Ovary (tissue), 9 donors: ENCODE data around the gene THAP8. TPM values are rescaled to one million over a fixed set of nuclear protein-coding genes. Genes with fewer than 3 reads are reported as not detected.

ENCODE experiments used
- DNase-seq, 5 donors: peaks; one replicate each; pipeline ENCODE4 v3.0.0-alpha.2; 2019 to 2020
- H3K27ac ChIP-seq, 2 donors: fragments of 200-600 bp; one replicate each; pipeline versions ENCODE4 v1.5.1 to v1.8.0; 2019 to 2022
- H3K27me3 ChIP-seq: fragments of 200-600 bp; one replicate; pipeline ENCODE4 v1.8.0; 2022
- H3K36me3 ChIP-seq: fragments of 200-600 bp; sonication (generic); one replicate; pipeline ENCODE4 v1.5.1; 2019
- H3K4me1 ChIP-seq: one replicate; pipeline ENCODE4 v1.8.1; 2013; ENCODE audit warnings: mild to moderate bottlenecking, moderate library complexity; ENCODE audit not compliant: insufficient read depth
- H3K4me3 ChIP-seq: fragments of 200-600 bp; sonication (generic); one replicate; pipeline ENCODE4 v1.5.1; 2017
- H3K9me3 ChIP-seq, 2 donors: fragments of 200-600 bp in 1 of 2; sonication (generic) in 1 of 2; one replicate each; pipeline versions ENCODE4 v1.5.1 to v1.8.1; 2013 to 2019; ENCODE audit warnings: mild to moderate bottlenecking in 1 of 2, moderate library complexity in 1 of 2
- EP300 ChIP-seq: sonication (generic); formaldehyde crosslinking; IDR thresholded peaks from one replicate; pipeline ENCODE4 v1.6.1; 2017; ENCODE audit warnings: antibody characterized with exemption
- POLR2A ChIP-seq: fragments of 450-650 bp; IDR thresholded peaks from one replicate; pipeline ENCODE4 v1.6.1; 2017; ENCODE audit warnings: antibody characterized with exemption, mild to moderate bottlenecking, moderate library complexity
- WGBS, 3 donors: extraction: QIAGEN DNeasy Blood & Tissue Kit in 1 of 3; methylation state at CpG; one replicate each; pipeline versions ENCODE4 v1.1.5 to v1.1.7; 2013 to 2017; 5-methylcytosine and 5-hydroxymethylcytosine counted together
- intact Hi-C, 4 donors: fragments of 100-400 bp; cut with DNase I; formaldehyde crosslinking; loops; one replicate each; pipeline versions ENCODE4 v1.11.0 to v1.15.1; 2022 to 2023
- polyA plus RNA-seq, 2 donors: library from polyadenylated mRNA; stranded (reverse); fragments of 200-250 nt in 1 of 2; fragments of 350-450 nt in 1 of 2; fragmentation: Illumina TruSeq in 1 of 2; extraction: RNeasy Lipid Tissue Mini Kit (QIAGEN cat#74804) in 1 of 2; gene quantifications; one replicate each; pipeline ENCODE4 v1.2.3, GENCODE V29; 2013 to 2014
- total RNA-seq, 7 donors: library from RNA; depleted of rRNA in 2 of 7; stranded (reverse); fragments of >200 nt in 2 of 7; fragmentation: NEBNext Ultra II Directional in 3 of 7; extraction: Animal tissue kit (Norgen Biotek cat#: 25700) in 3 of 7; gene quantifications; one replicate each; pipeline versions ENCODE4 v1.1.0 to v1.2.4, GENCODE V29; 2016 to 2023
- TF ChIP-seq, protein P1 (sequence below), 3 donors: fragments of 450-650 bp in 2 of 3; fragments of 200-600 bp in 1 of 3; IDR thresholded peaks; one replicate each; pipeline versions ENCODE4 v1.5.1 to v1.8.0; 2016 to 2022; ENCODE audit warnings: antibody characterized with exemption in 3 of 3, mild to moderate bottlenecking in 1 of 3
- donor health status: DM: no; HTN: no; CAD: no; lungs with moderate emphysema.
- donor health status: DM: no; HTN: no; CAD: no.
- donor health status: Bipolar disorder and iron deficiency.
- donor health status: DM: yes; HTN: yes; CAD: no.
- donor health status: DM: no; HTN: no; CAD: no.
- donor health status: DM: yes; HTN: yes; CAD: no.

Gene THAP8
- total and polyA plus RNA-seq, 9 donors = 1.9 to 7.9 (median 6.4) TPM

DNA sequence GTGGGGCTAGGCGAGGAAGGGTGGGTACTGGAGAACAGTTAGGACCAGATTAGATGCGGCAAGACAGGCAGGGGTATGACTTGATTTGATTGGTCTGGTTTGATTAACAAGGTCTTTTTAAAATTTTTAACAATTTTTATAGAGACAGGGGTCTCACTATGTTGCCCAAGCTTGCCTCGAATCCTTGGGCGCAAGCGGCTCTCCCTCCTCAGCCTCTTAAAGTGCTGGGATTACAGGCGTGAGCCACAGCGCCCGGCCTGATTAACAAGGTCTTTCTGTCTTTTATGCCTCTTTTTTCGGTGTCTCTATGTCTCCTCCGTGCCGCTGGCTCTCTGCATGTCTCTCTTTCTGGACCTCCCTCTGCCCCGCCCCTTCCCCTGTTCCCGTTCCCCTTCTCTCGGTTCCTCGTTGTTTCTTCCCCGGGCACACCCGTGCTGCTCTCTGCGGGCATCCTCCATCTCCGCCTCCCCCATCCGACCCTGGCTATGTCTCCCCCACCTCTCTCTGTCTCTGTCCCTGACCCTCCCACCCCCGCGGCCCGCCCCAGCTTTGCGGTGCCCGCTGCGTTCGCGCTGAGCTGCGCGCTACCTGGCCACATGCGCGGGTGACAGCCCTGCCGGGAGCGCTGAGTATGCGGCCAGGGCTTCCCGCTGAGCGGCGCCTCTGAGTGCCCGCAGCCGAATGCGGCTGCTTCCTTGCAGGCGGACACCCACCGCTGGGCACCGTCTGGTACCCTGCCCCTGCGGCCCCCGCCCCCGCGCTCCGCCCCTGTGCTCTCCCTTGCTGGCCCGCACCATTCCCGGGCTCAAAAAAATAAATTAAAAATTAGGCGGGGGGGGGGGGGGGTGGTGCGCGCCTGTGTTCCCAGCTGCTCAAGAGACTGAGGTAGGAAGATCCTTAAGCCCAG is 67.2 kb downstream of the THAP8 start:
- no peak for DNase-seq
- no peak overlapping the region for H3K27ac ChIP-seq
- no peaks in the 10 kb centered on the region for H3K36me3 ChIP-seq
- no peaks in the 10 kb centered on the region for H3K9me3 ChIP-seq
- 6 to 7% (median 6%) methylated on average over 54 of the region's 54 CpGs for WGBS, 3 donors
- H3K4me3 ChIP-seq = no peak overlapping the region
- no peaks in the 10 kb centered on the region for H3K27me3 ChIP-seq
- TF ChIP-seq, protein P1, sequence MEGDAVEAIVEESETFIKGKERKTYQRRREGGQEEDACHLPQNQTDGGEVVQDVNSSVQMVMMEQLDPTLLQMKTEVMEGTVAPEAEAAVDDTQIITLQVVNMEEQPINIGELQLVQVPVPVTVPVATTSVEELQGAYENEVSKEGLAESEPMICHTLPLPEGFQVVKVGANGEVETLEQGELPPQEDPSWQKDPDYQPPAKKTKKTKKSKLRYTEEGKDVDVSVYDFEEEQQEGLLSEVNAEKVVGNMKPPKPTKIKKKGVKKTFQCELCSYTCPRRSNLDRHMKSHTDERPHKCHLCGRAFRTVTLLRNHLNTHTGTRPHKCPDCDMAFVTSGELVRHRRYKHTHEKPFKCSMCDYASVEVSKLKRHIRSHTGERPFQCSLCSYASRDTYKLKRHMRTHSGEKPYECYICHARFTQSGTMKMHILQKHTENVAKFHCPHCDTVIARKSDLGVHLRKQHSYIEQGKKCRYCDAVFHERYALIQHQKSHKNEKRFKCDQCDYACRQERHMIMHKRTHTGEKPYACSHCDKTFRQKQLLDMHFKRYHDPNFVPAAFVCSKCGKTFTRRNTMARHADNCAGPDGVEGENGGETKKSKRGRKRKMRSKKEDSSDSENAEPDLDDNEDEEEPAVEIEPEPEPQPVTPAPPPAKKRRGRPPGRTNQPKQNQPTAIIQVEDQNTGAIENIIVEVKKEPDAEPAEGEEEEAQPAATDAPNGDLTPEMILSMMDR (IDR thresholded peaks at IDR 0.05) = no peak
- TF ChIP-seq EP300 (no peak), POLR2A (no peak)
- no peaks in the 10 kb centered on the region for H3K4me1 ChIP-seq
- intact Hi-C loops = no loop called here

DNA sequence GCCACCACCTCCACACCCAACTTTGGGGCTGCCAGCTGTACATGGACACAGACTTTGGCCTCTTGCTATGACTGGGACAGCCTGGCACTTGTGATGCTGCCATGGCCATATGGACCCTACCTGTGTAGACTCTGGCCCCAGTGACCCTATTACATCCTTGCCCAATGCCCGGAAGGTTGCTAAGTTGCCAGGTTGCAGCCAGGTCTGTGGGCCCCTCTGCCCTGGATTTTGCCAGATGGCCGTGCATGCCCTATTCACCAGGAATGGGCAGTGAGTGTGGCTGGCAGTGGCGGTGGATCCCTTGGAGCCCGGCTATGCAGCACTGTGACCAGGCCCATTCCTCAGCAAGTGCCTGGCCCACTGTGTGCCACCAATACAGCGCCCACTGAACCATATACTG is 68.0 kb downstream of the THAP8 start:
- Histone ChIP-seq H3K27me3 (no peaks in the 10 kb centered on the region), H3K4me3 (no peak overlapping the region), H3K36me3 (no peaks in the 10 kb centered on the region), H3K9me3 (no peaks in the 10 kb centered on the region), H3K4me1 (no peaks in the 10 kb centered on the region), H3K27ac (no peak overlapping the region)
- WGBS, 3 donors = 89 to 93% (median 91%) methylated on average over 5 of the region's 5 CpGs
- intact Hi-C loops = no loop called here
- DNase-seq = no peak
- TF ChIP-seq POLR2A (no peak), EP300 (no peak)
- TF ChIP-seq, protein P1 (IDR thresholded peaks at IDR 0.05) = no peak

Other genes starting within 250 kb of the THAP8 start
- under 1 TPM in 1 of 7 donors, not detected in 6; 0.41 TPM for gene PRODH2, start 241.4 kb downstream of the THAP8 start, total RNA-seq
- not detected for gene PRODH2, start 241.4 kb downstream of the THAP8 start, polyA plus RNA-seq
- 1 to 10 TPM in 1 of 7 donors, under 1 TPM in 1, not detected in 5; 0.12 to 1.0 TPM for gene NPHS1, start 201.8 kb downstream of the THAP8 start, total RNA-seq
- gene NPHS1, start 201.8 kb downstream of the THAP8 start, polyA plus RNA-seq = under 1 TPM in 1 of 2 donors, not detected in 1; 0.01 TPM
- under 1 TPM in 2 of 7 donors, not detected in 5; 0.12 to 0.15 TPM for gene KIRREL2, start 197.4 kb downstream of the THAP8 start, total RNA-seq
- under 1 TPM; 0.02 to 0.05 TPM for gene KIRREL2, start 197.4 kb downstream of the THAP8 start, polyA plus RNA-seq
- gene APLP1, start 185.7 kb downstream of the THAP8 start, total RNA-seq = 10 to 100 TPM in 1 of 7 donors, 1 to 10 TPM in 3, under 1 TPM in 3; 0.55 to 10.1 (median 1.5) TPM
- gene APLP1, start 185.7 kb downstream of the THAP8 start, polyA plus RNA-seq = 1 to 10 TPM; 1.6 to 3.0 TPM
- gene NFKBID, start 153.7 kb downstream of the THAP8 start, total RNA-seq = 10 to 100 TPM; 10.4 to 23.7 (median 14.6) TPM
- gene NFKBID, start 153.7 kb downstream of the THAP8 start, polyA plus RNA-seq = 1 to 10 TPM; 4.8 to 5.0 TPM
- gene HCST, start 151.8 kb downstream of the THAP8 start, total RNA-seq = 1 to 10 TPM in 6 of 7 donors, under 1 TPM in 1; 0.92 to 6.3 (median 5.5) TPM
- 1 to 10 TPM; 8.5 to 9.2 TPM for gene HCST, start 151.8 kb downstream of the THAP8 start, polyA plus RNA-seq
- 10 to 100 TPM in 6 of 7 donors, 1 to 10 TPM in 1; 9.2 to 41.5 (median 31.4) TPM for gene TYROBP, start 146.0 kb downstream of the THAP8 start, total RNA-seq
- gene TYROBP, start 146.0 kb downstream of the THAP8 start, polyA plus RNA-seq = 100 to 1,000 TPM in 1 of 2 donors, 10 to 100 TPM in 1; 55.1 to 135 TPM
- 10 to 100 TPM; 10.6 to 31.2 (median 21.9) TPM for gene LRFN3, start 117.9 kb downstream of the THAP8 start, total RNA-seq
- gene LRFN3, start 117.9 kb downstream of the THAP8 start, polyA plus RNA-seq = 10 to 100 TPM in 1 of 2 donors, 1 to 10 TPM in 1; 6.4 to 13.4 TPM
- gene SDHAF1, start 59.1 kb downstream of the THAP8 start, total RNA-seq = 10 to 100 TPM; 17.0 to 78.6 (median 20.2) TPM
- gene SDHAF1, start 59.1 kb downstream of the THAP8 start, polyA plus RNA-seq = 10 to 100 TPM; 11.2 to 21.6 TPM
- 1 to 10 TPM in 4 of 7 donors, under 1 TPM in 3; 0.43 to 2.6 (median 1.7) TPM for gene SYNE4, start 45.5 kb downstream of the THAP8 start, total RNA-seq
- gene SYNE4, start 45.5 kb downstream of the THAP8 start, polyA plus RNA-seq = under 1 TPM; 0.37 to 0.48 TPM
- 10 to 100 TPM; 12.7 to 25.5 (median 18.6) TPM for gene ALKBH6, start 40.1 kb downstream of the THAP8 start, total RNA-seq
- gene ALKBH6, start 40.1 kb downstream of the THAP8 start, polyA plus RNA-seq = 10 to 100 TPM; 17.7 to 18.3 TPM
- gene CLIP3, start 21.4 kb downstream of the THAP8 start, total RNA-seq = 10 to 100 TPM; 16.1 to 82.5 (median 54.9) TPM
- 10 to 100 TPM; 34.3 to 91.3 TPM for gene CLIP3, start 21.4 kb downstream of the THAP8 start, polyA plus RNA-seq
- 1 to 10 TPM in 2 of 7 donors, under 1 TPM in 5; 0.24 to 1.0 (median 0.69) TPM for gene WDR62, start 612 bp upstream of the THAP8 start, total RNA-seq
- gene WDR62, start 612 bp upstream of the THAP8 start, polyA plus RNA-seq = under 1 TPM; 0.18 to 0.51 TPM
- gene OVOL3, start 56.9 kb upstream of the THAP8 start, total RNA-seq = not detected
- not detected for gene OVOL3, start 56.9 kb upstream of the THAP8 start, polyA plus RNA-seq
- 10 to 100 TPM; 61.4 to 84.8 (median 70.0) TPM for gene POLR2I, start 60.6 kb upstream of the THAP8 start, total RNA-seq
- 10 to 100 TPM; 49.4 to 73.8 TPM for gene POLR2I, start 60.6 kb upstream of the THAP8 start, polyA plus RNA-seq
- gene TBCB, start 61.2 kb upstream of the THAP8 start, total RNA-seq = 100 to 1,000 TPM in 6 of 7 donors, 10 to 100 TPM in 1; 94.3 to 160 (median 144) TPM
- gene TBCB, start 61.2 kb upstream of the THAP8 start, polyA plus RNA-seq = 100 to 1,000 TPM; 124 to 175 TPM
- 100 to 1,000 TPM in 6 of 7 donors, 10 to 100 TPM in 1; 69.4 to 571 (median 488) TPM for gene CAPNS1, start 85.8 kb upstream of the THAP8 start, total RNA-seq
- gene CAPNS1, start 85.8 kb upstream of the THAP8 start, polyA plus RNA-seq = 100 to 1,000 TPM; 424 to 783 TPM
- 10 to 100 TPM; 39.9 to 81.4 (median 56.7) TPM for gene COX7A1, start 98.2 kb upstream of the THAP8 start, total RNA-seq
- gene COX7A1, start 98.2 kb upstream of the THAP8 start, polyA plus RNA-seq = 10 to 100 TPM; 31.4 to 36.0 TPM
- 10 to 100 TPM in 1 of 7 donors, 1 to 10 TPM in 6; 3.6 to 10.1 (median 7.6) TPM for gene ZNF565, start 160.4 kb upstream of the THAP8 start, total RNA-seq
- gene ZNF565, start 160.4 kb upstream of the THAP8 start, polyA plus RNA-seq = 1 to 10 TPM; 4.1 to 6.9 TPM
- 10 to 100 TPM; 52.0 to 73.8 (median 57.7) TPM for gene ZNF146, start 160.8 kb upstream of the THAP8 start, total RNA-seq
- gene ZNF146, start 160.8 kb upstream of the THAP8 start, polyA plus RNA-seq = 10 to 100 TPM; 38.1 to 56.2 TPM